Activated T-helper 1 cell treated with Interleukin-2 at 50 U/mL for 16 hours (primary cell): ENCODE results near the gene TBC1D22B.

Source experiments
- DNase-seq: peaks from one replicate; pipeline ENCODE4 v3.0.0-alpha.2; 2020; ENCODE audit warnings: low read depth

Gene TBC1D22B

GRCh38 chr6:37257634-37258404 lies at the start of gene TBC1D22B, which contains the start of gene TMEM217:
Gene TBC1D22B, plus strand, starts transcription at chr6:37257772. Its CDS starts 146 bp downstream, at chr6:37257918.
Gene TMEM217, minus strand, starts transcription at chr6:37258144. Its CDS starts 39,114 bp downstream, at chr6:37219030.
- DNase-seq, result peak; percentile 92

- DNase-seq, result peak; percentile 74
Measured at GRCh38 chr6:37207903-37208456, 49.6 kb upstream of the TBC1D22B start.

- no peak for DNase-seq
Measured at GRCh38 chr6:37208793-37209192, 48.8 kb upstream of the TBC1D22B start.

GRCh38 chr6:37209461-37210205 lies 47.9 kb upstream of the TBC1D22B start:
- DNase-seq, result peak; percentile 25

GRCh38 chr6:37210313-37210968 lies 47.1 kb upstream of the TBC1D22B start:
- DNase-seq, result peak; percentile 46

GRCh38 chr6:37212268-37212667 lies 45.3 kb upstream of the TBC1D22B start:
- no peak for DNase-seq

- DNase-seq, result no peak
Measured at GRCh38 chr6:37218061-37218460, 39.5 kb upstream of the TBC1D22B start.

GRCh38 chr6:37218511-37218910 lies 39.1 kb upstream of the TBC1D22B start:
- DNase-seq, result no peak

- DNase-seq, result no peak
Measured at GRCh38 chr6:37221585-37222124, 35.9 kb upstream of the TBC1D22B start.

GRCh38 chr6:37222125-37222967 lies 35.2 kb upstream of the TBC1D22B start:
- DNase-seq, result peak; percentile 43

GRCh38 chr6:37222992-37223391 lies 34.6 kb upstream of the TBC1D22B start:
- DNase-seq, result no peak

- DNase-seq, result no peak
Measured at GRCh38 chr6:37225350-37226169, 32.0 kb upstream of the TBC1D22B start.

GRCh38 chr6:37230104-37230503 lies 27.5 kb upstream of the TBC1D22B start:
- DNase-seq, result no peak

GRCh38 chr6:37232430-37233017 lies 25.0 kb upstream of the TBC1D22B start:
- DNase-seq, result no peak

- DNase-seq, result no peak
Measured at GRCh38 chr6:37233541-37233940, 24.0 kb upstream of the TBC1D22B start.

GRCh38 chr6:37236921-37237320 lies 20.7 kb upstream of the TBC1D22B start:
- no peak for DNase-seq

GRCh38 chr6:37237789-37238188 lies 19.8 kb upstream of the TBC1D22B start:
- no peak for DNase-seq

- no peak for DNase-seq
Measured at GRCh38 chr6:37238381-37238780, 19.2 kb upstream of the TBC1D22B start.

- DNase-seq, result no peak
Measured at GRCh38 chr6:37239526-37239925, 18.0 kb upstream of the TBC1D22B start.
